ENCODE measurements around the gene AGPAT1.

GRCh38 chr6:32218167-32218566 is 42.3 kb upstream of the AGPAT1 start:
- TF ChIP-seq POLR2A (IDR thresholded peaks at IDR 0.05; ENCODE audit: borderline replicate concordance, extremely low read depth, insufficient read depth, insufficient read length) (no peak), EZH2 (IDR thresholded peaks at IDR 0.05) (no peak), POLR2AphosphoS5 (IDR thresholded peaks at IDR 0.05; ENCODE audit: low read depth, low read length) (no peak), CTCF (IDR thresholded peaks at IDR 0.05 in 2 of 3, conservative IDR thresholded peaks at IDR 0.05 in 1 of 3; ENCODE audit: borderline replicate concordance in 1 of 3, insufficient read depth in 1 of 3, low read depth in 2 of 3, low read length in 2 of 3) (no peak), JUND (IDR thresholded peaks at IDR 0.05) (no peak), ZFX (IDR thresholded peaks at IDR 0.05) (no peak), ELF1 (IDR thresholded peaks at IDR 0.05; ENCODE audit: borderline replicate concordance, low read depth) (no peak), EZH2phosphoT487 (IDR thresholded peaks at IDR 0.05; ENCODE audit: borderline replicate concordance) (no peak), SRF (IDR thresholded peaks at IDR 0.05; ENCODE audit: low read depth) (no peak), SIN3A (IDR thresholded peaks at IDR 0.05; ENCODE audit: low read depth) (no peak)

All from HCT116 (cell line).